GM21515 (cell line): Measurements from ENCODE around the gene ABLIM1.

Source experiments
- ATAC-seq: cut with Tn5 transposase; IDR thresholded peaks from one replicate; pipeline ENCODE4 v1.9.1; 2021; ENCODE audit not compliant: unreplicated experiment

Gene ABLIM1

GRCh38 chr10:114593240-114593792, 64.8 kb downstream of the ABLIM1 start:
- ATAC-seq = no peak

DNA sequence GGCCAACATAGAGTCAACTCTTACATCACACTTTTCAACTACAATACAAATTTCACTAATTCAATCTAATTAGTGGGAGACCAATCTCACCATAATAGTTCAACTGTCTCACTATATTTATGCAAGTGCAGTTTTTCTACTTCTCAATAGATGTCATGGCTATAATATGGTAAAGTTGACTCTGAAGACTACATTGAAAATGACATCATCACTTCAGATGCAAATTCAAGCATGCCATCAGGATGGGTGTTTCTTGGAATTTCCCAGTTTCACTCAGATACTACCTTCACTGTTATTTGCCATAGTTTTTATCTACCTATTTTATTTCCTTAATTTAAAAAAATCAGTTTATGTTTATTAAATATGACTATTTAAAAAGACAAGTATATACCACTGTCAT, 67.1 kb downstream of the ABLIM1 start:
- no peak for ATAC-seq

- ATAC-seq = no peak
Measured at GRCh38 chr10:114584419-114584818, 73.7 kb downstream of the ABLIM1 start.

GRCh38 chr10:114581071-114581470, 77.0 kb downstream of the ABLIM1 start:
- ATAC-seq = no peak

- no peak for ATAC-seq
Measured at GRCh38 chr10:114577133-114577532, 80.9 kb downstream of the ABLIM1 start.

DNA sequence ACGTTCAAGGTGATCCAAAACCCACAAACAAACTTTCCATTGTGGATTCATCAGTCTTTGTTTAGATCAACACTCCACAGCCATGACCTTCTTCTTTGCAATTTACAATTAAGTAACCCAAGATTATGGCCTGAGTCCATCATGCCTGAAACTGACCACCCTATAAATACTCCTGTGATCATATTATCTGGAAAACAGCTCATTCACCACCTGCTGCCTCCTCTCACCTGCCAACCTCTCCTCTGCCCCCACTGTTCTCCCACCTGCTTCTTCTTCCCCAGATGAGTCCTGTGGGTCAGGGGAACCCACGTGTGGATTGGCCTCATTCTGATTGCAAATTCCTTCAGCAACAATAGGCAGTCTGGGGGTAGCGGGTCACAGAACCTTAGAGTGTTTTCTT, 81.4 kb downstream of the ABLIM1 start:
- no peak for ATAC-seq

- no peak for ATAC-seq
Measured at GRCh38 chr10:114576132-114576487, 82.0 kb downstream of the ABLIM1 start.

GRCh38 chr10:114575417-114576131, 82.5 kb downstream of the ABLIM1 start:
- no peak for ATAC-seq

DNA sequence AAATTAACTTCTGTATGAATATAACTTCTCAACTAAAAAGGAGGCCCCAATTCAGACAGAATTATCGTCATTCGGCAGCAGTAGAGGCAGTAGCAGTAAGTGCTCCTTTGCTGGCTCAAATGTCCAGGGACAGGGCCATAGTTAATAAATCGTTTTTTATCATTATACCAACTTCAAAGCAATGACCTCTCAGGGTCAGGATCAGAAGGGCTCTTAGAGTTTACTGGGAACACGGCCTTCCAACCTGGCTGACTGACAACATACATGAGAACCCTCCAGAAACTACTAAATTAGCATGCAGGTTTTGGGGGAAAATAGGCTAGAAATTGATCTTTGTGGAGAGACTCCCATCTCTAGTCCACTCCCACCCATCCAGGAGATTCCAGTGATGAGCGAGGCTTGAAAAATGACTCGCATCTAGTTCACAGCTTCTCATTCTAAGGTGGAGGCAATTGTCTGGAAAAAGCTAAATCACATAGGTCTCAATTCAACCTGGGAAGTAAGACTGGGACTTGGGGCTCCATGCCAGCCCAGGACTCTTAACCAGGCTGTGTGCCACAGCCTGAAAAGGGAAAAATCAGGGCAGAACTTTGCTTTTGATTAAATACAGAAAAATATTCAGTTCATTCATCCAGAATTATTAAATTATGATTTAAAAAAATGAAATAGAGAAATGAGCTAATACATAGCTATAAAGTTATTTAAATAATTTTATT, 84.6 kb downstream of the ABLIM1 start:
- no peak for ATAC-seq

GRCh38 chr10:114571316-114571999, 86.6 kb downstream of the ABLIM1 start:
- ATAC-seq = no peak

DNA sequence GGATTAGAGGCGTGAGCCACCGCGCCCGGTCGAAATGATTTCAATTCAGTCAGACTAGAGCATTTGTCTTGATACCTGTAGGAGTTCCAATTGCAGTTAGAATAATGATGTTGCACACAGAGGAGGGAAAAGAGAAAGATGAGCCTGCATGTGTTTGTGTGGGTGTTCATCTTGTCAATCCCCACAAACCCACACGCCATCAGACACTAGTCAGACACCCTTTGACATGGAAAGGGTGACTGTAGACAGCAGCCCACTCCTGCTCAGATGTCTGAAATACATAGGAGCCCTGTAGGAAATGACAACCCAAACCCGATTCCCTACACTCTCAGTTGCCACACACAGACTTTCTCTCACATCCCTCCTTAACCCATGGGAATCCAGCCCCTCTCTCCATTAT, 92.0 kb downstream of the ABLIM1 start:
- ATAC-seq = no peak

- no peak for ATAC-seq
Measured at GRCh38 chr10:114565066-114565465, 93.0 kb downstream of the ABLIM1 start.

- ATAC-seq = no peak
Measured at GRCh38 chr10:114561008-114561523, 97.0 kb downstream of the ABLIM1 start.

DNA sequence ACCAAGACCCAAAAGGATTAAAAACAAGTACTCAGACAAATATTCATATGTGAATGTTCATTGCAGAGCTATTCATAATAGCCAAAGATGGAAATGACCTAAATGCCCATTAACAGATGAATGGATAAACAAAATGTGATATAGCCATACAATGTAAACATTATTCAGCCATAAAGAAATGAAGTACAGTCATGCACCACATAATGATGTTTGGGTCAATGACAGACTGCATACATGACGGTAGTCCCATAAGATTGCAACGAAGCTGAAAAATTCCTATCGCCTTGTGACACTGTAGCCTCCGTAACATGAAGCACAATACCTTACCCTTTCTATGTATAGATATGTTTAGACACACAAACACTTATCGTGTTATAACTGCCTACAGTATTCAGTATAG, 97.9 kb downstream of the ABLIM1 start:
- ATAC-seq = no peak

DNA sequence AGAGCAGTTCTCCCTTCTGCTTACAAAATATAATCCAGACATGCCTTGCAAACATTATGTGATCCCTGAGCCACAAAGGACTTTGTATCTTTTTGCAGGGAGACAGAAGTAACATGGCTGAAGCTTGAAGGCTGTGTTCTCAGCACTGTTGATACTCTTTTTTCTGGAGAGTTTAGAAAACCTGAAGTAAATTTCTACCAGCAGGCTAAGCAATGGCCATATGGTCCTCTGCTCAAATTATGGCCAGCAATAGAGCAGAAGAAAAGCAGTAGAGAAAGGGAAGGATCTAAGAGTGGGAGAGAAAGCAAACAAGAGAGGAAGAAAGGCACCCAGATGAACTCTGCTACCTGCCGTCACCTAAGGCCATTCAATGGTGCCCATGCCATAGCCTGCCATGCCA, 98.4 kb downstream of the ABLIM1 start:
- no peak for ATAC-seq

- no peak for ATAC-seq
Measured at GRCh38 chr10:114557854-114558253, 100.2 kb downstream of the ABLIM1 start.

- ATAC-seq = no peak
Measured at GRCh38 chr10:114556236-114557122, 101.6 kb downstream of the ABLIM1 start.

GRCh38 chr10:114553436-114553835, 104.6 kb downstream of the ABLIM1 start:
- no peak for ATAC-seq

DNA sequence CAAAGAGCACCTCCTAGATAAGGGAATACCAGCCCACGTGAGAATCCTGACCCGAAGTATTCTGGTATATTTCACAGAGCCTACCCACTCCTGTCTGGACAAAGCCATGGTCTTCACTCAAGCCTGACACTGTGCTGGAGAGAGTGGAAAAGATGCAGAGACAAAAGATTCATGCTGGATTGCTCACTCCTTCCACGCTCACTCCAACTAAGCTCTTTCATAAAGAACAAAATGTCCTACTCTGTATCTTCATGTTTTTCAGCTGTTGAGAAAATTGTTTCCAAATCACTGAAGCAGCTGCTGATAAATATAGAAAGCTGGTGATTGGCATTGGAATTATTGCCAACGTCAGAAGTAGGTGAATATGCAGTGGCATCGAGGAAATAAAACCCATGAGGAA, 106.0 kb downstream of the ABLIM1 start:
- ATAC-seq = no peak

- no peak for ATAC-seq
Measured at GRCh38 chr10:114551636-114551972, 106.5 kb downstream of the ABLIM1 start.
